ENCODE data around the gene ZNF532.

- TF ChIP-seq EZH2phosphoT487 (IDR thresholded peaks at IDR 0.05; ENCODE audit: low read depth) (no peak), CTCF (IDR thresholded peaks at IDR 0.05; ENCODE audit: low read depth, low read length) (no peak)
Measured at GRCh38 chr18:58995663-58996062, 131.0 kb downstream of the ZNF532 start.

All from OCI-LY3 (cell line).